Stimulated activated CD8-positive, alpha-beta memory T cell treated with anti-CD3 and anti-CD28 coated beads, Interleukin-2, amount 100 ng/mL, for 1 hour (primary cell): ENCODE data around the gene DZIP3.

ENCODE experiments used
- DNase-seq, 2 donors: peaks; one replicate each; pipeline ENCODE4 v3.0.0-alpha.2; 2020; ENCODE audit warnings: low read depth in 2 of 2

The DZIP3 gene, protein sequence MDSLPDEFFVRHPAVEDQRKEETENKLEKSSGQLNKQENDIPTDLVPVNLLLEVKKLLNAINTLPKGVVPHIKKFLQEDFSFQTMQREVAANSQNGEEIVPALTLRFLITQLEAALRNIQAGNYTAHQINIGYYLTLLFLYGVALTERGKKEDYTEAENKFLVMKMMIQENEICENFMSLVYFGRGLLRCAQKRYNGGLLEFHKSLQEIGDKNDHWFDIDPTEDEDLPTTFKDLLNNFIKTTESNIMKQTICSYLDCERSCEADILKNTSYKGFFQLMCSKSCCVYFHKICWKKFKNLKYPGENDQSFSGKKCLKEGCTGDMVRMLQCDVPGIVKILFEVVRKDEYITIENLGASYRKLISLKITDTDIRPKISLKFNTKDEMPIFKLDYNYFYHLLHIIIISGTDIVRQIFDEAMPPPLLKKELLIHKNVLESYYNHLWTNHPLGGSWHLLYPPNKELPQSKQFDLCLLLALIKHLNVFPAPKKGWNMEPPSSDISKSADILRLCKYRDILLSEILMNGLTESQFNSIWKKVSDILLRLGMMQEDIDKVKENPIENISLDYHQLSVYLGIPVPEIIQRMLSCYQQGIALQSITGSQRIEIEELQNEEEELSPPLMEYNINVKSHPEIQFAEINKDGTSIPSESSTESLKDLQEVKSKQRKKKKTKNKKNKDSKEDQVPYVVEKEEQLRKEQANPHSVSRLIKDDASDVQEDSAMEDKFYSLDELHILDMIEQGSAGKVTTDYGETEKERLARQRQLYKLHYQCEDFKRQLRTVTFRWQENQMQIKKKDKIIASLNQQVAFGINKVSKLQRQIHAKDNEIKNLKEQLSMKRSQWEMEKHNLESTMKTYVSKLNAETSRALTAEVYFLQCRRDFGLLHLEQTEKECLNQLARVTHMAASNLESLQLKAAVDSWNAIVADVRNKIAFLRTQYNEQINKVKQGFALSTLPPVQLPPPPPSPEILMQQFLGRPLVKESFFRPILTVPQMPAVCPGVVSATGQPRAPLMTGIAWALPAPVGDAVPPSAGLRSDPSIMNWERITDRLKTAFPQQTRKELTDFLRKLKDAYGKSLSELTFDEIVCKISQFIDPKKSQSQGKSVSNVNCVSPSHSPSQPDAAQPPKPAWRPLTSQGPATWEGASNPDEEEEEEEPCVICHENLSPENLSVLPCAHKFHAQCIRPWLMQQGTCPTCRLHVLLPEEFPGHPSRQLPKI

DNA sequence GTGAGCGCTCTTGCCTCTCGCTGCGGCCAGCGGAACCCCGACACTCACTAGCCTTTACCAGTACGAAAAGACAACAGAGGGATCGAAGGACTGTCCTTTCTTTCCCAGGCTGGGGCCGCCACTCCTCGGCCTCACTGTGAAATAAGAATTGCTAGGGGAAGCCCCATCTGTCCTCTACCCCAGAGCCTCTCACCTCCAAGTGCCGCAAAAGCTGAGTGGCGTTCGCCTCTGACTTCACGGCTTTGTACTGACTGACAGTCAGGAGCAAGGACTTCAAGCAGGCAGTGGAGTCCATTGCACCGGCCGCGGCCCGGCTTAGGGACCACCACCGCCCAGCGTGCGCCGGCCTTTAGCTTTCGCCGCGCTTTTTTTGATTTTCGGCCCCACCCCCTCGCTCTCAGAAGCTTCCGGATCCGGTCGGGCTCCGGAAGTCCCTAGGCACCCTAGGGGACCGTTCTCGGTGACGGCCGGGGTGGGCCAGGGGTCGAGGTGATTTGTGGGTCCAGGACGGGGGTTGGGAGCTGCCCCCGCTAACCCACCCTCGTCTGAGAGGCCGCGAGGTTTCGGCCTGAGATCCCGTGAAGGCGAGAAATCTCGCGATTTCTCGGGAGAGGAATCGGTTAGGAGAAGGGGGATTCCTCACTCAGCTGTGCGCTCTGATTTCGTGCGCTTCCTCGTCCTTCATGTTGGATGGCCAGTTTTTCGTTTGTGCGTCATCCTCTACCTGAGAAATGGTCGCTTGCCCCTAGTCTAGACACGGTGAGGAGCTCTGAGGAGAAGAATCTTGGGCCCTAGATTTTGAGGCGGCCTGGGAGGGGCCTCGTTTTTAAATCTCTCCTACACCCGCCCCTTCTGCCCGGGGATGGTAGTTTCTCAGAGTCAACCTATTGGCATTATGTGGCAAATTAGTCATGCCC, at the start of gene DZIP3, which contains the start of gene CIP2A:
DZIP3 (plus strand) TSS at position 642 of the 917 bp plus-strand sequence. CDS start 15,685 bp downstream, outside the sequence.
CIP2A (minus strand) TSS at position 358 of the 917 bp plus-strand sequence; CDS start at position 295, 63 bp downstream.
- peak; percentile 56 to 66 for DNase-seq

DNA sequence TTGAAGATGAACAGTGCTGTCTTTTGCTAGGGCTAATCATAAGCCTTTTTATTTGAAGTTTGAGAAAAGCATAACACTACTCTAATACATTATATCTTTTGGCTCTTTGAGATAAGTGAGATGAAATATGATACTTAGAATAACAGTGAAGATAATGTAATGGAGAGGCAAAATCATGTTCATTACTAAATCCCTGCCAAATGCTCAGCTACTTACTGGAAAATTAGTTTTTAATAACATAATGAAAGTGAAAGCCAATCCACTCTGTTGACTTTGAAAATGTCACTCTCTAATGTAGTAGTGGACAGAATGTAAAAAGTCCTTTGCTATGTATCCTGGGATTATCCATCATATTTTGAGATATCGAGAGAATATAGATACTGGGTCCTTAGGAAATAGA, 43.3 kb upstream of the DZIP3 start:
- no peak for DNase-seq

DNA sequence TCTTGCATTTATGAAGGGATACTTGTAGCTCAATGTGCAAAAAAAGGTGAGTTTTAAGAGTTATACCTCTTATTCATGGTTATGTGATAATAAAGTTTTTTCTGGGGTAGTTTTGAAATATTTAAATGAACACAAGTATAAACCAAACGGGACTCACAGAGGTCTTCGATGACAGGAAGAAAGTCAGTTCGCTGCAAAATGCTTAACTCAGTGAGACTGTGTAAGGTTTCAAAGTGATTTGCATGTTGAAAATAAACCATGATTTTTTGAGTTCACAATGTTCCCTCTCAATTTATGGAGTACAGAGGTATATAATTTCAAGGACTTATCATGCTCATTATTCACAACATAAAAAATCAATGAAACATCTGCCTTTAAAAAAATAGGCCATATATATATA, 42.8 kb upstream of the DZIP3 start:
- no peak for DNase-seq

DNA sequence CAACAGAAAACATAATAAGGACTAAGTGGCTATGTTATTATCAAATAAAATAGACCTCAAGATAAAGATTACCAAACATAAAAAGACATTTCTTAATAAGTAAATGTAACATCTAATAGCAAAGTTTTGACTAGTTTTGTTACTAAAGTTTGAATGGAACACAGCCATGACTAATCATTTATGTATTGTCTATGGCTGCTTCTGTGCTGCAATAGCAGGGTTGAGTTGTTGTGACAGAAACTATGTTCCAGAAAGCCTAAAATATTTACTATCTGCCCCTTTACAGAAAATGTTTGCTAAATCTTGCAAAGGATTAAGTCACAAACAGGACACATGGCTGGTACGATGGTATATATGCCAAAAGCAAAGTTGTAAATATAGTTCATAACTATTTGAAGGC, 41.2 kb upstream of the DZIP3 start:
- no peak for DNase-seq

DNA sequence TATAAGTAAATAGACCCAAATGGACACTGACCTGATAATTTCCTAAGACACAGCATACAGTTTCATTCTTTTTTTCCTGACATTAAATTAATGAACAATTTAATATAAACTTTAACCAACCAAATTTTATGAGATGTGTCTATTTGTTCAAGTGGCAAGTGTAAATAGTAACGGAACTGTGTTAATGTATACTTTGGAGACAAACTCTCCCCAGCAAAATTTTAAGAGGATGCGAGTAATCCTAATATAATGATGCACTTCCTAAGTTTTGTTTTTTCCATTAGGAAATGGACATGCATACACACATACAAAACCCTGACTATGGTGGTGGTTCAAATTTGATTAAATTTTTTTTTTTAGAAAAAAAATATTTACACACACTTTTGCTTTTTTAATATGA, 40.6 kb upstream of the DZIP3 start:
- no peak for DNase-seq

DNA sequence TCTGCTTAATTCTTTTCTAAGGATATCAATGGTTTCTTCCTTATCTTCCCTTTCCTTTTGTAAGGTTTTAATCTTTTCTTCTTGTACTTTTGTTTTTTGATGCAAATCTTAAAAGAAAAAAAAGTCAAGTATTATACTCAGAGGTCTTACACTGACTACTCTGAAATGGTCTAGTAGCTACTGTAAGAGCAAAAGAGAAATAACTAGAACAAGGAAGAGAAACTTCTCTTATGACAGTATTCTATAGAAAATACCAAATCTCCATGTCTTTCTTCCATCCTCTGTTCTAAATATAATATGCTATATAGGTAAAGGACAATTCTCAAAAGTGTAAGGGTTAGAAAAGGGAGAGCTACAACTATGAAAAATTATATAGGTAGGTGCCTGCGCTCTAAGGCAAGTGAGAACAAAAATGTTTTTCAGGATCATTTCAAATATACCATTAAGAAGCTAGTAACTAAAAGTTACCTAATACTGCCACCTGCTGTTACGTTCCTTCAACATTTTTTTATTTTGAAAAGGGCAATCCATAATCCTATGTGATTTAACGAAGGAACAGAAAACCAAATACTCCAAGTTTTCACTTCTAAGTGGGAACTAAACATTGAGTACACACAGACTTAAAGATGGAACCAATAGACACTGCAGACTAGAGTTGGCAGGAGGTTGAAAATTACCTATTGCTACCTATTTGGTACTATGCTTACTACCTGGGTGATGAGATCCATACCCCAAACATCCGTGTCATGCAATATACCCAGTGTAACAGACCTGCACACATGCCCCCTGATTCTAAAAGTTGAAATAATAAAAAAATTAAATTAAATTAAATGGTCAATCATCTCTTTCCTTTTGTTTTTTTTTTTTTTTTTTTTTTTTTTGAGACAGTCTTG, 37.0 kb upstream of the DZIP3 start:
- no peak for DNase-seq

DNA sequence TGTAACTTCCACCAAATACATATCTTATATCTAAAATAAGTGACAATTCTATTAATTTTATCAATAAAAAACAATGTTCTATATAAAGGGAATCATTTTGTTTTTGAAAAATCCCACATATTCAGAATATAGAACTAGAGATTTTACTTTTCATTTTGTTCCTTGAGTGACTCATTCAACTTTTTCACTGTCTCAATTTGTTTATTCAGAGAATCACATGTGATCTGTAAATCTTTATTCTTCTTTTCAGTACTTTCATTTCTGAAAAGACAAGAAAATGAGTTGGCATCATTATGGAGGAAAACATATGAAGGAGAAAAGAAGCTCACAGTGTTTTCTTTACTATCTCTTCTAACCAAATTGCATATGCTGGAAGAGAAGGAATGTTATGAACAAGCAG, 35.3 kb upstream of the DZIP3 start:
- no peak for DNase-seq

DNA sequence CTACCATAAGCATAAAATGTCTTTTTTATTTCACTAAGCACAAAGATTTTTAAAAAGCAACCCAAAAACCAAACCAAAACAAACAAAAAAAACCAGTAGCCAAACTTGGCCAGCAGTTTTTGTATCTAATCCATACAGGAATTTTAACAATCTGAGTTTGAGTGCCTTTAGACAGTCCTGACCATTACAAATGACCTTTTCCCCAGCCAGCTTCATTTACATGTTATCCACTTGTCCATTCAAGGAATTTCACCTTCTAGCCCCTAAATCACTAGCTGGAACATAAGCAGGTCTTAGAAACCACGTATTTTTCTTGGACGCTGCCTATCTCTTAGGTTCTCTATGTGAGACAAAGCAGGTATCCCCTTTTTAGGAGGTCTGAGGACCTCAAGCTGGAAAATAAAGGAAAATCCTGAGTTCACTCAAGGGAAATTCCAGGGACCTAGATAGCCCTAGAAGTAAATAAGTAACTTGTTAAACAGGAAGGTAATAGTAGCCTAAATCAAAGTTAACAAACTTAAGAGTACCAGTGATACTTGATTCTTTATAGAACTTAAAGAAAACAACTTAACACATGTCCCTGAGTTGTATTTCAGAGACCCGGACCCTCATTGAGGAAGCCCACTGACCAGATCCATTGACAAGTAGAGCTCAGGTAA, 34.5 kb upstream of the DZIP3 start:
- DNase-seq = no peak

DNA sequence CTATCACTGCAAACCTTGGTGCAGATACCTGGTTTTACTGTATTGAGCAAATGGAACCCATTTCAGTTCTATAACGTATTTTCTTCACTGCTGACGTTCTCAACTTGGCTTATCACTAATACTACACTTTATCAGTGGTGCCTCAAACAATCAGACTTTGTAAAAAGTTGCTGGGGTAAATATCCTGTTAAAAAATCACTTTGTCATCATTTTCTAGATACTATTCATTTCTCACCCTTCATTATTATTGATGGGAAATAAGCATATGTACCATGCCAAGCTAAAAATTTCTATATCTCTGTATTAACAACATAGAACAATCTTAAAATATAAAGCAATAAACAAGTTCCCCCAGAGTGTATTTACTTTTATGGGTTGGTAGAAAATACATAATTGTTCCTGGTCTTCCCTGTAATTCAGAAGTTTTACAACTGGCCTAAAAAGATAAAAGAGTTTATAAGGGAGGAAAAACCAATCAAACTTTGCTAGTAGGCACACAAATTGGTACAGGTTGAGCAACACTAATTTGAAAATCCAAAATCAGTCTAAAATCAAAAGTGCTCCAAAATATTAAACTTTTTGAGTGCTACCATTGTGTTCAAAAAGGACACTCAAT, 33.4 kb upstream of the DZIP3 start:
- DNase-seq = no peak

DNA sequence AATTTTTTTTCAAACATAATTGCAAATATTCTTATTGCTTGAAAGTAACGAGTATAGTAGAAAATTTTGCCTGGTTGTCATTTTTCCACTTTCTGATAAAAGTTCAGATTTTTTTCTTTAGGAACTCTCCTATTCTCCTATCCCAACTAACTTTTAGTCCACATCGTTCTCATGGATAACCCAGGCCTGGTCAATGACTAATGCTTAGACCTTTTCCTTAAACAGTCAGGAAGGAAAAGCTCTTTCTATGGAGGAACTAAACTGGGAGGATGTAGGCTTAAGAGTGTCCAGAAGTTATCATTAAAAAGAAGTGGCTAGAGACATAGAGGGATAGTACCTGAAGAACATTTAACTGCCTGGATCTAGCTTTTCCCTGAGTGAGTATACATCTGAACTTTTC, 27.0 kb upstream of the DZIP3 start:
- DNase-seq = no peak

DNA sequence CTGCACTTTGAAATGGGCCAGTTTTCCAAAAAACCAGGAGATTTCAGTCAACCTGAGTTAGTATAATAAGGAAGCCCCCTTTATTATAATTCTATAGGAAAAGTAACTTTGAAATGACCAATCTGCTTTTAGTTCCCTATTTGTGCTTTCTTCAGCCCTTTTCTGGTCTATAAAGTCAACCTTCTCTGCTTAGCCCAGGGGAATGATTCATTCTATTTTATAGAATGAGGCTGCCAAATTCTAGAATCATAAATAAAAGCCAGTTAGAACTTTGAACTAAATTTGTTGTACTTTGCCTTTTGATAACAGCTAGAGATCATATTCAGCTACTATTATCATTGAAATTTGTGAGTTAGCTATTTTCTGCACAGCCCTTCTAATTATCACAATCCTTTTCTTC, 25.0 kb upstream of the DZIP3 start:
- DNase-seq = no peak

DNA sequence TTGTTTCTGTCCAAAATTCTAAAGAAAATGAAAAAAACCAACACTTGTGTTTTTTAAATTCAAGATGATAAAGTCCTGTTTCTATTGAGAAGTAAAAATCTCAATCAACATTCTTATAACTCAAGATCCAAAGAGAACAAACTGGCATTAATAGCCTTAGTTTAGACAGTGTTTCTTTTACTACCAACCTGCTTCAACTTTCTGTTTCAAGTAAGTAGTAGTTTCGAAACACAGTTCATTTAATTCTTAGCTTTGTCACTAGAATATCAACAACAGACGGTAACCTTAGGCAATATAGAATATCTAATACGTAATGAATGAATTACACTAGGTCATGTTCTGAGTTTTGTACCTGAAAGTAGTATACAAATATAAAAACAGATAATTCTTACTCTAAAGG, 24.0 kb upstream of the DZIP3 start:
- DNase-seq = no peak

DNA sequence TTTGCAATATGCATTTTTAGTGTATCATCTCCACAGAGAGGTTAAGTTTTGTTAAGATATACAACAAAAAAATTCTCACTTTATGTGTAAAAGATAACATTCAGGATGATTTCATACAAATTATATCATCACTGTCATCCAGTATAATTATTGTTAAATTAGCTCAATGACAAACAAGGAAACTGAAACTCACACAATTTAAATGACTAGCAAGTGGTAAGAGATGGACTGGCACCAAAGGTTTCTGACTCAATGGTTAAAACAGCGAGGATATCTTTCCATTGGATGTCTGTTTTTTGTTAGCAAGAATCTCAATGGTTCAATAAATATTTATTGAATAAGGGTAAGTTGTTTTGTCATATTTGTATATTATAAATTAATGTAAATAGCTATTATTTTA, 22.9 kb upstream of the DZIP3 start:
- DNase-seq = no peak

DNA sequence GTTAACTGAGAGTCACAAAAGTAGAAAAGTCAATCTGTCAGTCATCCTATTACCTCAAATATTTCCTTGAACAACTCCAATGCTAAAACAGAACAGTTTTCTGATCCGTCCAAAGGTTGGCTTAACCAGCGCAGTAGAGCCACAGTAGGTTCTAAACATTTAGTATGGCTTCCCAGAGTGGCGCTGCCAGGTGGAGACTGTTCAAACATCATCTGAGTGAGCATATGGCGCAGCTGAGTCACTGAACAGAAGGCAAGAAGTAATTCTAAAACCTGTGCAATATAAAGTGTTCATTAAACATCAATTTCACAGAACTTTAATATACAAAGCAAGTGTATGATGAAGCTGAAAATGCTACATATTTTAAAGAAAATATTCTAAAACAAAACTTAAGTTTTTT, 20.2 kb upstream of the DZIP3 start:
- no peak for DNase-seq

DNA sequence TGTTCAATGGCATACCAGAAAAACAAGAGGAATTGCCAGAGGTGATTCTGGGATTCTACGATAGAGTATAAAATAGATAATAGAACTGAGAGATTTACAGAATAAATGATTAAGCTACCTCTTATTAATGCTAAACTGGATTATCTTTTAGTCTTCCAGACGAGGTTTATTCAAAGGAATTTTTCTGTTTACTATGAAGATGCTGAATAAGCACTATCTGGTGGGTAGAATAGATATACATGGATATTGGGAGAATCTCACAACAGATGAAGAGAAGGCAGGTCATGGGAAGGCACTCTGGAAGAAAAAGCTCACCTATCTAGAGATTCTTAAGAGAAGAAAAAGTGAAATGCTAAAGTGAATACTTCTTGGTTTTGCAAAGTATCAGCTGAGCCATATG, 11.5 kb upstream of the DZIP3 start:
- DNase-seq = no peak

DNA sequence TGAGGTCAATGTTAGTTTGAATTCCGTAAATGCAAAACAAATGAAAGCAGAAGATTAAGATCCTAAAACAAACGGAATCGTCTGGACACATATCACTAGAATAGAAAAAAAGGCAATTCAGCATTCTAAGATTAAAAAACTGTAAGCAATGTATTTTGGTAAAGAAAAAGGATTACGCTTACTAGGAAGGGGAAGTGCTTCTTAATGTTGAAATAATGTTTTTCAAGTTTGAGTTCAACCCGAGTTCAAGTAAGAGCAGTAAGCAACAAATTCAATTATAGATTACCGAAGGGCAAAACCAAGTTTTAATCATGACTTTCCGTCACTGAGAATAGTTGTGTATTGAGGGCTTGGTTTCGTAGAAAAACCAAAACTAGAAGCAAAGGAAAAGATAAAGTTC, 921 bp upstream of the DZIP3 start:
- DNase-seq = no peak

DNA sequence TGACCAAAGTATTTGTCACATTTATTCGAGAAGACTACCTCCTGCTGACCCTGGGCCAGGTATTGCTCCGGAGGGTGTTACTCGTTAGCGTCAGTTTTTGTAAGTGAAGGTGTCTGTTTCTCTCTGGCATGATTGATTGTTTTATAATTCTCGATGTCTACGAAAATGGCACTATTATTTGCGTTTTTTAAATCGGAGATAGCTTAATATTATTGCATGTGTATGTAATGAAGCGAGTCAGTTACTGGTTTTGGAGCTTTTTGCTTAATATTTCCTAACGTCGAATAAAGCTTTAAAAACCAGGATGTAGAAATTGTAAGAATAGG, 439 bp downstream of the DZIP3 start:
- no peak for DNase-seq

DNA sequence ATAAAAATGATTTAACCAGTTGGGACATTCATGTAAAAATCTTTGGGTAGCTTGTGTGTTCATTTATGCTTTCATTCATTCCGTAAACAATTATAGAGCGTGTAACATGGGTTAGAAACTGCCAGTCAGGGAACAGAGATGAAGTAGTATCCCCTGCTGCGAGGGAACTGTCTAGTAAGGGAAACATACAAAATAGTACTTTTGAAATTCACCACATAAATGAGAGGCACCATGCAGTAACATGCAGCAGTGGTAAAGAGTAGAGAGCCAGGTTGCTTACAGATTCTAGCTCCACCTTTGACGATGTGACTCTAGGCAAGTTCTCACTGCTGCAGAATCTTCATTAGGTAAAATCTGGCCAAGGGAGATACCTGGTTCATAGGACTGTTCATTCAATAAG, 938 bp downstream of the DZIP3 start:
- no peak for DNase-seq

DNA sequence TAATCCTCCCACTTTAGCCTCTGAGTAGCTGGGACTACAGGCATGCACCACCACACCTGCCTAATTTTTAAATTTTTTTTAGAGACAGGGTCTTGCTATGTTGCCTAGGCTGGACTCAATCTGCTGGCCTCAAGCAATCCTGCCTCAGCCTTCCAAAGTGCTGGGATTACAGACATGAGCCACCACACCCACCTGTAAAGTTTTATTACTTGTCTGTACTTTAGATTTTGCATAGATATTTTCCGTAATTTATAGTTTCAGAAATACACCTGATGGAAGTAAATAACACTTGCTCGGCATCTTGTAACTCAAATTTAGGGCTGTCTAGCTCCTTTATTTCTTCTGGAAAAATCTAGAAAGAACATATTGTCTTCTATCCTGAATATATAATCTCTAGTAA, 5.8 kb downstream of the DZIP3 start:
- DNase-seq = no peak
